SU-DHL-6 (cell line): Measurements from ENCODE around the gene NUP155.
"Not testable (repeated sequence)": the region's sequence is repeated elsewhere in the genome, so short reads cannot be mapped to it uniquely, and the experiment has no call there.

Source experiments
- CTCF ChIP-seq: fragments of 200-600 bp; sonication (generic); IDR thresholded peaks from one replicate; pipeline ENCODE4 v1.5.1; 2017; ENCODE audit warnings: antibody characterized with exemption, mild to moderate bottlenecking, low read length, moderate library complexity; ENCODE audit not compliant: insufficient read depth, poor library complexity, severe bottlenecking
- EZH2phosphoT487 ChIP-seq: fragments of 200-600 bp; sonication (generic), shearing (Covaris generic); conservative IDR thresholded peaks from 2 replicates; pipeline ENCODE4 v1.6.1; 2018; ENCODE audit warnings: mild to moderate bottlenecking, antibody characterized with exemption, low read length, moderate library complexity, mixed read lengths

GRCh38 chr5:37378066-37378465 is 7.2 kb upstream of the NUP155 start:
- not testable (repeated sequence) for TF ChIP-seq CTCF, EZH2phosphoT487
